Stomach (tissue), 9 donors: ENCODE results near the gene VWA7. TPM values are rescaled to one million over a fixed set of nuclear protein-coding genes. Genes with fewer than 3 reads are reported as not detected.

Experiments
- DNase-seq, 2 donors: peaks; one replicate each; pipeline versions ENCODE4 v3.0.0 to v3.0.0-alpha.2; 2013 to 2019
- H3K27ac ChIP-seq, 5 donors: fragments of 200-600 bp in 4 of 5; sonication (generic) in 4 of 5; one replicate each; pipeline ENCODE4 v1.5.1; 2013 to 2019; ENCODE audit warnings: mild to moderate bottlenecking in 1 of 5, moderate library complexity in 1 of 5
- H3K27me3 ChIP-seq, 3 donors: fragments of 200-600 bp; sonication (generic); one replicate each; pipeline ENCODE4 v1.5.1; 2017 to 2019; ENCODE audit warnings: mixed run types in 1 of 3
- H3K36me3 ChIP-seq, 4 donors: fragments of 200-600 bp; sonication (generic); 1 replicate in 3 of 4; 2 replicates in 1 of 4; pipeline ENCODE4 v1.5.1; 2016 to 2019
- H3K4me1 ChIP-seq, 4 donors: fragments of 200-600 bp; sonication (generic); one replicate each; pipeline ENCODE4 v1.5.1; 2016 to 2019
- H3K4me3 ChIP-seq, 4 donors: fragments of 200-600 bp; sonication (generic) in 3 of 4; one replicate each; pipeline ENCODE4 v1.5.1; 2016 to 2019; ENCODE audit warnings: mild to moderate bottlenecking in 1 of 4
- H3K9me3 ChIP-seq, 4 donors: fragments of 200-600 bp; sonication (generic); one replicate each; pipeline ENCODE4 v1.5.1; 2016 to 2019
- CTCF ChIP-seq, 7 experiments: fragments of 450-650 bp in 4 of 7; fragments of 200-600 bp in 3 of 7; sonication (generic) in 3 of 7; IDR thresholded peaks; one replicate each; pipeline ENCODE4 v1.5.1; 2016 to 2019; ENCODE audit warnings: antibody characterized with exemption in 7 of 7, control low read depth in 2 of 7, mild to moderate bottlenecking in 1 of 7
- EP300 ChIP-seq: sonication (generic); formaldehyde crosslinking; IDR thresholded peaks from one replicate; pipeline ENCODE4 v1.6.1; 2017; ENCODE audit warnings: antibody characterized with exemption
- POLR2A ChIP-seq, 4 donors: fragments of 450-650 bp; IDR thresholded peaks; one replicate each; pipeline ENCODE4 v1.6.1; 2016; ENCODE audit warnings: antibody characterized with exemption in 4 of 4, control low read depth in 2 of 4, mild to moderate bottlenecking in 1 of 4, moderate library complexity in 1 of 4
- POLR2AphosphoS5 ChIP-seq, 3 donors: sonication (generic); formaldehyde crosslinking; IDR thresholded peaks; one replicate each; pipeline ENCODE4 v1.6.1; 2016; ENCODE audit warnings: antibody characterized with exemption in 3 of 3
- WGBS, 5 donors: extraction: QIAGEN DNeasy Blood & Tissue Kit in 3 of 5; methylation state at CpG; one replicate each; pipeline versions ENCODE4 v1.1.5 to v1.1.7; 2013 to 2018; 5-methylcytosine and 5-hydroxymethylcytosine counted together
- intact Hi-C: fragments of 100-400 bp; cut with DNase I; formaldehyde crosslinking; loops from one replicate; pipeline ENCODE4 v1.15.1; 2023; ENCODE audit warnings: low total_unique reads
- polyA plus RNA-seq, 3 donors: library from polyadenylated mRNA; stranded (reverse); fragments of 200-250 nt; gene quantifications; one replicate each; pipeline ENCODE4 v1.2.3, GENCODE V29; 2013
- total RNA-seq, 5 donors: library from RNA; depleted of rRNA; stranded (reverse); fragments of >200 nt; gene quantifications; one replicate each; pipeline versions ENCODE4 v1.1.0 to v1.2.3, GENCODE V29; 2014 to 2016
- donor health status: healthy with polysubstance abuse.
- donor health status: Bipolar disorder and iron deficiency.
- donor health status: healthy.

Gene VWA7
- total and polyA plus RNA-seq, 8 donors: 1.3 to 18.3 (median 4.2) TPM; not detected in 1

GRCh38 chr6:31767096-31767645 is 10.0 kb downstream of the VWA7 start:
- H3K27ac ChIP-seq: no peak overlapping the region
- WGBS, 5 donors: 75 to 84% (median 81%) methylated on average over 6 of the region's 6 CpGs
- no peak for DNase-seq
- no peak overlapping the region for H3K4me3 ChIP-seq
- intact Hi-C loops: loop anchor here (10.0 kb wide), 1 partner anchor 82 kb away; the partner anchor contains the start of gene LY6G5C
- peaks cover 0 to 7% (median 0%) of the 10 kb centered on the region in 3 donors for H3K27me3 ChIP-seq
- H3K36me3 ChIP-seq: no peaks in the 10 kb centered on the region
- no peaks in the 10 kb centered on the region for H3K9me3 ChIP-seq
- TF ChIP-seq CTCF (IDR thresholded peaks at IDR 0.05): no peak
- TF ChIP-seq POLR2AphosphoS5 (IDR thresholded peaks at IDR 0.05): no peak
- no peak for TF ChIP-seq EP300
- no peak for TF ChIP-seq POLR2A (IDR thresholded peaks at IDR 0.05)
- H3K4me1 ChIP-seq: peaks cover 0 to 17% (median 5%) of the 10 kb centered on the region in 4 donors

- H3K9me3 ChIP-seq: no peaks in the 10 kb centered on the region
- H3K36me3 ChIP-seq: peaks cover 0 to 7% (median 0%) of the 10 kb centered on the region in 4 donors
- intact Hi-C loops: loop anchor here (10.0 kb wide), 1 partner anchor 81 kb away; the partner anchor contains the start of gene LY6G5C
- H3K4me1 ChIP-seq: peaks cover 0 to 17% (median 5%) of the 10 kb centered on the region in 4 donors
- peaks cover 0 to 7% (median 0%) of the 10 kb centered on the region in 3 donors for H3K27me3 ChIP-seq
- 38 to 61% (median 44%) methylated on average over 31 to 42 of the region's 42 CpGs for WGBS, 5 donors
- H3K27ac ChIP-seq: no peak overlapping the region
- peak in 1 of 2 donors; percentile 69 for DNase-seq
- H3K4me3 ChIP-seq: peak overlapping the region in 2 of 4 donors; percentile 16 to 22
- TF ChIP-seq POLR2A (IDR thresholded peaks at IDR 0.05) (no peak), POLR2AphosphoS5 (IDR thresholded peaks at IDR 0.05) (no peak), CTCF (IDR thresholded peaks at IDR 0.05) (no peak), EP300 (no peak)
Observed at GRCh38 chr6:31765910-31766794, 11.0 kb downstream of the VWA7 start.

- DNase-seq: no peak
- Histone ChIP-seq H3K4me3 (no peak overlapping the region), H3K36me3 (peaks cover 0 to 13% (median 0%) of the 10 kb centered on the region in 4 donors), H3K4me1 (peaks cover 0 to 17% (median 5%) of the 10 kb centered on the region in 4 donors), H3K27ac (no peak overlapping the region), H3K27me3 (peaks cover 0 to 7% (median 0%) of the 10 kb centered on the region in 3 donors), H3K9me3 (no peaks in the 10 kb centered on the region)
- intact Hi-C loops: loop anchor here (10.0 kb wide), 1 partner anchor 81 kb away; the partner anchor contains the start of gene LY6G5C
- WGBS, 5 donors: 80 to 91% (median 85%) methylated on average over 9 of the region's 9 CpGs
- TF ChIP-seq CTCF (IDR thresholded peaks at IDR 0.05): no peak
- no peak for TF ChIP-seq EP300
- no peak for TF ChIP-seq POLR2A (IDR thresholded peaks at IDR 0.05)
- no peak for TF ChIP-seq POLR2AphosphoS5 (IDR thresholded peaks at IDR 0.05)
Observed at GRCh38 chr6:31765559-31765909, 11.6 kb downstream of the VWA7 start.

- intact Hi-C loops: loop anchor here (10.0 kb wide), 1 partner anchor 79 kb away; the partner anchor contains the start of gene LY6G5C
- 53 to 78% (median 71%) methylated on average over 4 of the region's 4 CpGs for WGBS, 5 donors
- peaks cover 0 to 7% (median 0%) of the 10 kb centered on the region in 3 donors for H3K27me3 ChIP-seq
- no peak for TF ChIP-seq CTCF (IDR thresholded peaks at IDR 0.05)
- TF ChIP-seq POLR2A (IDR thresholded peaks at IDR 0.05): no peak
- no peak for TF ChIP-seq POLR2AphosphoS5 (IDR thresholded peaks at IDR 0.05)
- TF ChIP-seq EP300: no peak
- no peak overlapping the region for H3K27ac ChIP-seq
- peaks cover 0 to 25% (median 6%) of the 10 kb centered on the region in 4 donors for H3K36me3 ChIP-seq
- H3K9me3 ChIP-seq: no peaks in the 10 kb centered on the region
- H3K4me1 ChIP-seq: peaks cover 0 to 10% (median 3%) of the 10 kb centered on the region in 4 donors
- peak in 1 of 2 donors; percentile 54 for DNase-seq
- no peak overlapping the region for H3K4me3 ChIP-seq
Observed at GRCh38 chr6:31764198-31764597, 12.9 kb downstream of the VWA7 start.
